Pancreas (tissue), 10 donors: ENCODE data around the gene REEP3. TPM values are rescaled to one million over a fixed set of nuclear protein-coding genes. Genes with fewer than 3 reads are reported as not detected.
A peak's percentile ranks its signal among the peaks of the same experiment; 100 is the strongest.

Source experiments
- ATAC-seq, 4 donors: fragments of 200-7000 bp; cut with Tn5 transposase; one replicate each; pipeline versions ENCODE4 v1.8.0 to v1.9.1; 2020; ENCODE audit warnings: mild to moderate bottlenecking in 4 of 4, moderate library complexity in 4 of 4
- DNase-seq, 6 donors: peaks; one replicate each; pipeline ENCODE4 v3.0.0-alpha.2; 2020
- FAIRE-seq: peaks from 2 replicates; lab custom pipeline; 2012; peaks lifted over from hg19 to GRCh38; lab: Jason Lieb, UNC
- H3K27ac ChIP-seq, 4 donors: fragments of 200-600 bp; sonication (generic); 1 replicate in 3 of 4; 2 replicates in 1 of 4; pipeline versions ENCODE4 v1.5.0 to v1.8.0; 2020
- H3K27me3 ChIP-seq, 4 donors: fragments of 200-600 bp; one replicate each; pipeline ENCODE4 v1.8.0; 2021
- H3K36me3 ChIP-seq, 3 donors: fragments of 200-600 bp; sonication (generic) in 1 of 3; one replicate each; pipeline versions ENCODE4 v1.5.0 to v1.8.0; 2020 to 2021
- H3K4me1 ChIP-seq, 3 donors: fragments of 200-600 bp; one replicate each; pipeline ENCODE4 v1.8.0; 2021
- H3K4me3 ChIP-seq, 4 donors: fragments of 200-600 bp; sonication (generic) in 2 of 4; one replicate each; pipeline versions ENCODE4 v1.5.0 to v1.8.0; 2020 to 2021
- H3K9me3 ChIP-seq, 4 donors: fragments of 200-600 bp; one replicate each; pipeline ENCODE4 v1.8.0; 2021
- WGBS, 2 donors: extraction: QIAGEN DNeasy Blood & Tissue Kit; methylation state at CpG; one replicate each; pipeline ENCODE4 v1.1.7; 2013; 5-methylcytosine and 5-hydroxymethylcytosine counted together
- intact Hi-C, 3 donors: fragments of 100-400 bp; cut with DNase I; formaldehyde crosslinking; loops; one replicate each; pipeline versions ENCODE4 v1.11.1 to v1.14.2; 2022
- polyA plus RNA-seq, 2 donors: library from polyadenylated mRNA; stranded (reverse); fragments of 200-250 nt; gene quantifications; one replicate each; pipeline ENCODE4 v1.2.3, GENCODE V29; 2013
- total RNA-seq, 6 donors: library from RNA; stranded (reverse); fragmentation: NEBNext Ultra II Directional in 4 of 6; extraction: Animal tissue kit (Norgen Biotek cat#: 25700) in 4 of 6; gene quantifications; one replicate each; pipeline versions ENCODE4 v1.2.1 to v1.2.4, GENCODE V29; 2021 to 2023
- TF ChIP-seq, protein P1 (sequence below), 4 donors: fragments of 200-600 bp; sonication (generic) in 3 of 4; IDR thresholded peaks; one replicate each; pipeline versions ENCODE4 v1.5.0 to v1.8.0; 2021; ENCODE audit warnings: antibody characterized with exemption in 4 of 4
- donor health status: healthy with polysubstance abuse.
- donor health status: DM: no; HTN: no; CAD: no; lungs with moderate emphysema.
- donor health status: DM: no; HTN: no; CAD: no.
- donor health status: control.
- donor health status: control.
- donor health status: Bipolar disorder and iron deficiency.
- donor health status: DM: yes; HTN: yes; CAD: no.
- donor health status: DM: no; HTN: no; CAD: no.
- donor health status: DM: no; HTN: no; CAD: no.
- donor health status: DM: yes; HTN: yes; CAD: no.

The REEP3 gene
- total and polyA plus RNA-seq, 8 donors = 2.7 to 21.3 (median 9.4) TPM

DNA sequence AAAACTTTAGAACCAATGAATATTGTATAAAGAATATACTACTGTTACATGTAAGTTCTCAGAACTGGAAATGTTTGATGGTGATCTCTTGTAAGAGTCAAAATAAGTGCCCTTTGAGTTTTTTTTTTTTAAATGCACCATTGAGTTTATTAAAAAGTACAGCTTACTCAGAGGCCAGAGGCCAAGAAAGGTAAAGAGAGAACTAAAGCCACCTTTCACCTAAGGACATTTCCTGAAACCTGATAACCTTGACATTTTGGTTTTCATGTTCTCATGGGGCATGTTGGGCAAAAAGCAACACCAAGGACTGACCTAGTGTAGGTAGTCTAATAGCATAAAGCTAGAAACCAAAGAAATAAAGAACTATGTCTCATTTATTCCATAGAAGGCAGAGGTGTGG is 27.7 kb downstream of the REEP3 start:
- ATAC-seq (no peak), DNase-seq (no peak)

DNA sequence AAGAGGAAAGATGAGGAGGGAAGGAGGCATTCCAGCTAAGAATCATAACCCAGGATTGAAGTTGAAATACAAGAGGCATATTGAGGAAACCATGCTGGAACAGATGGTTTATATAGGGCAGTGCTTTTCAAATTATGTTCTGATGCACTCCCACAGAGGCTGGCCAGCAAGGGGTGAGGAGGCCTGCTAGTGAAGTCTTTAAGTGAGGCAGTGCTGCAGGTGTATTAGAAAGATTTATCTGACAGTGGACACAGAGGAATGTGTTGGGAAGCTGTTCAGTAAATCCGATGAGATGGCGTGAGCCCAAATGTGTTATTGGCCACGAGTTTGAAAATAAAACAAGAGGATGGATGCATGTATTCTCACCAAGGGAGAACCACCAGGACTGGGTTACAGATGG is 28.6 kb downstream of the REEP3 start:
- Histone ChIP-seq H3K4me1 (no peaks in the 10 kb centered on the region), H3K27me3 (no peaks in the 10 kb centered on the region), H3K4me3 (no peak overlapping the region), H3K9me3 (no peaks in the 10 kb centered on the region), H3K36me3 (no peaks in the 10 kb centered on the region), H3K27ac (no peak overlapping the region)
- DNase-seq (no peak), FAIRE-seq (no peak), ATAC-seq (no peak)
- intact Hi-C loops = no loop called here
- TF ChIP-seq, protein P1, sequence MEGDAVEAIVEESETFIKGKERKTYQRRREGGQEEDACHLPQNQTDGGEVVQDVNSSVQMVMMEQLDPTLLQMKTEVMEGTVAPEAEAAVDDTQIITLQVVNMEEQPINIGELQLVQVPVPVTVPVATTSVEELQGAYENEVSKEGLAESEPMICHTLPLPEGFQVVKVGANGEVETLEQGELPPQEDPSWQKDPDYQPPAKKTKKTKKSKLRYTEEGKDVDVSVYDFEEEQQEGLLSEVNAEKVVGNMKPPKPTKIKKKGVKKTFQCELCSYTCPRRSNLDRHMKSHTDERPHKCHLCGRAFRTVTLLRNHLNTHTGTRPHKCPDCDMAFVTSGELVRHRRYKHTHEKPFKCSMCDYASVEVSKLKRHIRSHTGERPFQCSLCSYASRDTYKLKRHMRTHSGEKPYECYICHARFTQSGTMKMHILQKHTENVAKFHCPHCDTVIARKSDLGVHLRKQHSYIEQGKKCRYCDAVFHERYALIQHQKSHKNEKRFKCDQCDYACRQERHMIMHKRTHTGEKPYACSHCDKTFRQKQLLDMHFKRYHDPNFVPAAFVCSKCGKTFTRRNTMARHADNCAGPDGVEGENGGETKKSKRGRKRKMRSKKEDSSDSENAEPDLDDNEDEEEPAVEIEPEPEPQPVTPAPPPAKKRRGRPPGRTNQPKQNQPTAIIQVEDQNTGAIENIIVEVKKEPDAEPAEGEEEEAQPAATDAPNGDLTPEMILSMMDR (IDR thresholded peaks at IDR 0.05) = no peak
- WGBS, 2 donors = 68 to 86% methylated on average over 3 of the region's 3 CpGs

More for the DNA sequence above, 27.7 kb downstream of the REEP3 start:
- intact Hi-C loops = no loop called here
- Histone ChIP-seq H3K27me3 (no peaks in the 10 kb centered on the region), H3K4me3 (no peak overlapping the region), H3K27ac (no peak overlapping the region), H3K36me3 (no peaks in the 10 kb centered on the region), H3K9me3 (no peaks in the 10 kb centered on the region), H3K4me1 (no peaks in the 10 kb centered on the region)
- TF ChIP-seq, protein P1 (IDR thresholded peaks at IDR 0.05) = no peak
- no peak for FAIRE-seq

DNA sequence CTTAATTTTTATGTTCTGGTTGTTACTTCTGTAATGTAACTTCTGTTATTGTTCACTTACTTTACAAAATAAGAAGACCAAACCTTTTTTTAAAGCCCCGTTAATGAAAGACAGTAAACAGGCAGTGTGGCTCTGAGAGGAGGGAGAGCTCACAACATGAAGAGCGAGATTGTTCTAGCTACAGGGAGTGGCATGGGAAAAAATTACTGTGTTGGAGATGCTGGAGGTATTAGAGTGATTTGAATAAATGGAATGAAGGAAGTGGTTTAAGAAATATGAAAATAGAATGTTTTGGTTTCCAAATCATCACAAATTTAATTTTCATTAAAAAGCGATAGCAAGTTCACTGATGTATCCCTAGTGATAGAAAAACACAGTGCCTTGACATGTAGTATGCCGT is 31.8 kb downstream of the REEP3 start:
- DNase-seq (no peak), ATAC-seq (peak in 2 of 4 donors; percentile 50 to 74), FAIRE-seq (no peak)
- peaks cover 0 to 6% (median 0%) of the 10 kb centered on the region in 3 donors for H3K4me1 ChIP-seq
- no peaks in the 10 kb centered on the region for H3K36me3 ChIP-seq
- no peak overlapping the region for H3K4me3 ChIP-seq
- TF ChIP-seq, protein P1 (IDR thresholded peaks at IDR 0.05) = no peak
- intact Hi-C loops = no loop called here
- H3K9me3 ChIP-seq = no peaks in the 10 kb centered on the region
- H3K27me3 ChIP-seq = no peaks in the 10 kb centered on the region
- 82 to 85% methylated on average over 4 of the region's 4 CpGs for WGBS, 2 donors
- peak overlapping the region in 1 of 4 donors; percentile 38 for H3K27ac ChIP-seq

DNA sequence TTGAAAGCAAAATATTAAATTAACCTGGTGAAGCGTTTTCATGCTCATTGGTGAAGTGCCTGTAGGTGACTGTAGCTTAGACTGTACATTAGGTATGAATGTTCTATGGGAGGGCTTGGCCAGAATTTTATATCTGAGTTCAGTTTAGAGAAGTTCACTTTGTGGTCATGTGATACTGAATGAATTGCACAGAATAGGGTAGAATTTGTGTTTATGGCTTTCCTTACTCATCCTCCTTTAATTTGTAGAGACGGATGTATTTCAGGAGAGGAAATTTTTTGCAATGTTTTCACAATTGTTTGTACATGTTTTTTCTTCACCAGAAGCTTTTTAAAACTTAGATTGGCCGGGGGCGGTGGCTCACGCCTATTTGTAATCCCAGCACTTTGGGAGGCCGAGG is 32.3 kb downstream of the REEP3 start:
- TF ChIP-seq, protein P1 (IDR thresholded peaks at IDR 0.05) = no peak
- intact Hi-C loops = no loop called here
- ATAC-seq (peak in 1 of 4 donors; percentile 23), DNase-seq (no peak), FAIRE-seq (no peak)
- WGBS, 2 donors = 95 to 99% methylated on average over 6 of the region's 6 CpGs
- Histone ChIP-seq H3K9me3 (no peaks in the 10 kb centered on the region), H3K36me3 (no peaks in the 10 kb centered on the region), H3K4me1 (peaks cover 0 to 6% (median 0%) of the 10 kb centered on the region in 3 donors), H3K27me3 (no peaks in the 10 kb centered on the region), H3K4me3 (no peak overlapping the region), H3K27ac (peak overlapping the region in 1 of 4 donors; percentile 0)

DNA sequence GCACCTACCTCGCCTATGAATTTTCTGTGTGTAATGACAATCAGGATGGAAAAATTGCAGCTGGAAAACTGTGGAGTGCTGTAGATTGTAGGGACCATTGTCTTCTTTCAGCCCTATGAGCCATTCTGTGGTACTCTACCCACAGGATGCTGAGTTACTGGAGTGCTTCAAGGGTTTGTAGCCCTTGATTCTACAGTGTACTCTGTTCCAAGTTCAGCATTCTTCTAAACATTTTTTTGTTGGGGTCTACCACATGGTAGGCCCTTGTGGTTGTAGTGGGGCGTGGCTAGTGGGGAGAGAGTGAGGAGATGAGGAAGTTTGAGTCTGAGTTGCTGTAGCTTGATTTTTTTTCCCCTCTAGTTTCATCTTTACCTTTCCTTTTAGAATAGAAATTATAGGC is 33.5 kb downstream of the REEP3 start:
- TF ChIP-seq, protein P1 (IDR thresholded peaks at IDR 0.05) = no peak
- DNase-seq = no peak
- H3K36me3 ChIP-seq = no peaks in the 10 kb centered on the region
- no peak overlapping the region for H3K27ac ChIP-seq
- intact Hi-C loops = no loop called here
- peaks cover 0 to 6% (median 0%) of the 10 kb centered on the region in 3 donors for H3K4me1 ChIP-seq
- H3K9me3 ChIP-seq = no peaks in the 10 kb centered on the region
- H3K4me3 ChIP-seq = no peak overlapping the region
- no peak for FAIRE-seq
- H3K27me3 ChIP-seq = no peaks in the 10 kb centered on the region
- ATAC-seq = peak in 2 of 4 donors; percentile 21 to 56
- WGBS, 2 donors = 89 to 95% methylated on average over 2 of the region's 2 CpGs
